A673 (cell line): ENCODE data around the gene ACD. TPM values are rescaled to one million over a fixed set of nuclear protein-coding genes. Genes with fewer than 3 reads are reported as not detected.

Experiments used
- BruUV-seq: library from RNA; stranded (reverse); fragments of 400-500 nt; replicated peaks from 2 replicates; lab custom pipeline; 2021; lab: Mats Ljungman, UMichigan
- CTCF ChIA-PET: fragments of 300-600 bp; sonication (Branson Sonifier 250); formaldehyde crosslinking; loops from one replicate; lab custom pipeline; 2022; ENCODE audit warnings: antibody characterized with exemption; lab: Charles Lee
- POLR2A ChIA-PET: fragments of 300-600 bp; sonication (Branson Sonifier 250); formaldehyde crosslinking; loops from one replicate; lab custom pipeline; 2022; ENCODE audit warnings: antibody characterized with exemption; ENCODE audit not compliant: low non-redundant PET; lab: Charles Lee
- DNase-seq: peaks from one replicate; pipeline ENCODE4 v3.0.0-alpha.2; 2015; ENCODE audit warnings: low spot score
- H3K27ac ChIP-seq: fragments of 200-600 bp; sonication (generic); 2 replicates; pipeline ENCODE4 v1.5.1; 2016; ENCODE audit warnings: mixed run types, low read depth, mild to moderate bottlenecking, mixed read lengths, antibody characterized with exemption, low read length; ENCODE audit not compliant: poor library complexity, severe bottlenecking
- H3K27me3 ChIP-seq: fragments of 200-600 bp; sonication (generic); replicated peaks from 2 replicates; pipeline ENCODE4 v1.6.1; 2017; ENCODE audit warnings: mixed run types, low read depth, mild to moderate bottlenecking, mixed read lengths, antibody characterized with exemption, low read length; ENCODE audit not compliant: insufficient read depth, poor library complexity
- H3K36me3 ChIP-seq: fragments of 200-600 bp; sonication (generic); 2 replicates; pipeline ENCODE4 v1.6.1; 2016; ENCODE audit warnings: mixed run types, mild to moderate bottlenecking, mixed read lengths, antibody characterized with exemption, low read length; ENCODE audit not compliant: insufficient read depth, poor library complexity, severe bottlenecking
- H3K4me1 ChIP-seq: fragments of 200-600 bp; sonication (generic); 2 replicates; pipeline ENCODE4 v1.6.1; 2017; ENCODE audit warnings: mixed run types, mild to moderate bottlenecking, mixed read lengths, antibody characterized with exemption, low read length; ENCODE audit not compliant: insufficient read depth, poor library complexity, severe bottlenecking
- H3K4me3 ChIP-seq: fragments of 200-600 bp; sonication (generic); 2 replicates; pipeline ENCODE4 v1.5.1; 2016; ENCODE audit warnings: low read depth, mixed run types, mild to moderate bottlenecking, mixed read lengths, low read length; ENCODE audit not compliant: poor library complexity, severe bottlenecking
- H3K9me3 ChIP-seq: fragments of 200-600 bp; sonication (generic); 2 replicates; pipeline ENCODE4 v1.6.1; 2016; ENCODE audit warnings: mixed run types, low read depth, mild to moderate bottlenecking, mixed read lengths, antibody characterized with exemption, low read length; ENCODE audit not compliant: poor library complexity, severe bottlenecking
- CTCF ChIP-seq: fragments of 300-800, 200-600 bp; sonication (generic); conservative IDR thresholded peaks from 2 replicates; pipeline ENCODE4 v1.5.1; 2017; ENCODE audit warnings: low read depth, mild to moderate bottlenecking, antibody characterized with exemption, low read length, moderate library complexity, mixed read lengths
- EZH2 ChIP-seq: fragments of 200-600 bp; sonication (generic); IDR thresholded peaks from 2 replicates; pipeline ENCODE4 v1.6.1; 2017; ENCODE audit warnings: borderline replicate concordance, low read depth, mild to moderate bottlenecking, mixed read lengths, antibody characterized with exemption, low read length; ENCODE audit not compliant: poor library complexity, severe bottlenecking
- intact Hi-C: fragments of 100-400 bp; cut with micrococcal nuclease; formaldehyde crosslinking; loops from one replicate; pipeline ENCODE4 v1.10.0; 2022; ENCODE audit not compliant: unreplicated experiment
- total RNA-seq: library from RNA; stranded (reverse); gene quantifications from 2 replicates; pipeline ENCODE4 v1.2.3, GENCODE V29; 2021

The ACD gene
- total RNA-seq, 1 experiment from 2014 or later, result 45.8 TPM

GRCh38 chr16:67653128-67653788 lies 6.8 kb downstream of the ACD start:
- H3K27ac ChIP-seq, result no peak overlapping the region

GRCh38 chr16:67652578-67653127 lies 7.4 kb downstream of the ACD start:
- H3K27ac ChIP-seq, result no peak overlapping the region
- no peak for TF ChIP-seq CTCF
- TF ChIP-seq EZH2, result no peak
- CTCF ChIA-PET, result no interaction called here
- peak overlapping the region; percentile 64 for H3K4me3 ChIP-seq
- intact Hi-C loops, result no loop called here
- peaks cover 38% of the 10 kb centered on the region for H3K27me3 ChIP-seq
- no TSS peak for BruUV-seq
- POLR2A ChIA-PET, result no interaction called here
- no peaks in the 10 kb centered on the region for H3K4me1 ChIP-seq
- no peaks in the 10 kb centered on the region for H3K36me3 ChIP-seq
- DNase-seq, result peak; percentile 78
- H3K9me3 ChIP-seq, result no peaks in the 10 kb centered on the region

More at GRCh38 chr16:67653128-67653788, 6.8 kb downstream of the ACD start:
- Histone ChIP-seq H3K4me3 (peak overlapping the region; percentile 64), H3K4me1 (no peaks in the 10 kb centered on the region), H3K27me3 (peaks cover 32% of the 10 kb centered on the region), H3K36me3 (peaks cover 2% of the 10 kb centered on the region), H3K9me3 (no peaks in the 10 kb centered on the region)
- intact Hi-C loops, result no loop called here
- no TSS peak for BruUV-seq
- DNase-seq, result peak; percentile 60
- ChIA-PET POLR2A (no interaction called here), CTCF (no interaction called here)
- TF ChIP-seq CTCF (0 out of 2 replicates have a peak, but pooled peaks have one; percentile 21), EZH2 (no peak)

GRCh38 chr16:67651847-67652246 lies 8.2 kb downstream of the ACD start:
- no peak for DNase-seq
- ChIA-PET CTCF (no interaction called here), POLR2A (no interaction called here)
- intact Hi-C loops, result no loop called here
- no TSS peak for BruUV-seq
- no peak overlapping the region for H3K4me3 ChIP-seq
- H3K4me1 ChIP-seq, result no peaks in the 10 kb centered on the region
- H3K9me3 ChIP-seq, result no peaks in the 10 kb centered on the region
- H3K36me3 ChIP-seq, result no peaks in the 10 kb centered on the region
- peaks cover 45% of the 10 kb centered on the region for H3K27me3 ChIP-seq
- no peak overlapping the region for H3K27ac ChIP-seq
- TF ChIP-seq EZH2 (no peak), CTCF (no peak)
